Kidney (tissue), 14 donors: Measurements from ENCODE around the gene MYL12A. TPM values are rescaled to one million over a fixed set of nuclear protein-coding genes. Genes with fewer than 3 reads are reported as not detected.

Experiments
- DNase-seq, 5 donors: peaks; one replicate each; pipeline ENCODE4 v3.0.0-alpha.2; 2013 to 2020
- FAIRE-seq: peaks from 2 replicates; lab custom pipeline; 2012; peaks lifted over from hg19 to GRCh38; lab: Jason Lieb, UNC
- H3K27ac ChIP-seq, 2 donors: one replicate each; pipeline ENCODE4 v1.7.0; 2013; ENCODE audit warnings: low read depth in 2 of 2, low read length in 2 of 2, inconsistent platforms in 1 of 2
- H3K27me3 ChIP-seq: one replicate; pipeline ENCODE4 v1.7.1; 2013; ENCODE audit warnings: low read length, inconsistent platforms; ENCODE audit not compliant: control insufficient read depth, insufficient read depth
- H3K36me3 ChIP-seq, 3 donors: one replicate each; pipeline versions ENCODE4 v1.7.0 to v1.7.1; 2013; ENCODE audit warnings: low read length in 3 of 3, control low read depth in 1 of 3, inconsistent platforms in 1 of 3; ENCODE audit not compliant: insufficient read depth in 3 of 3, control insufficient read depth in 2 of 3
- H3K4me1 ChIP-seq, 3 donors: one replicate each; pipeline versions ENCODE4 v1.7.0 to v1.7.1; 2013; ENCODE audit warnings: low read length in 3 of 3, inconsistent platforms in 1 of 3, low read depth in 1 of 3; ENCODE audit not compliant: control insufficient read depth in 2 of 3, insufficient read depth in 2 of 3
- H3K4me3 ChIP-seq, 3 donors: one replicate each; pipeline versions ENCODE4 v1.7.0 to v1.8.1; 2013; ENCODE audit warnings: low read length in 3 of 3, control low read depth in 1 of 3, inconsistent platforms in 1 of 3
- H3K9ac ChIP-seq, 3 donors: one replicate each; pipeline versions ENCODE4 v1.7.0 to v1.7.1; 2013; ENCODE audit warnings: low read length in 3 of 3, control low read depth in 1 of 3, inconsistent platforms in 1 of 3
- H3K9me3 ChIP-seq, 3 donors: one replicate each; pipeline versions ENCODE4 v1.7.0 to v1.7.1; 2013; ENCODE audit warnings: low read length in 3 of 3, control low read depth in 1 of 3, inconsistent platforms in 1 of 3; ENCODE audit not compliant: control insufficient read depth in 2 of 3, insufficient read depth in 1 of 3
- CTCF ChIP-seq: IDR thresholded peaks from 3 replicates; pipeline ENCODE4 v1.5.1; 2012; ENCODE audit warnings: mild to moderate bottlenecking, moderate library complexity, borderline replicate concordance; ENCODE audit not compliant: insufficient read depth; ENCODE audit errors: extremely low read depth
- intact Hi-C: fragments of 100-400 bp; cut with DNase I; formaldehyde crosslinking; loops from one replicate; pipeline ENCODE4 v1.11.1; 2022
- polyA plus RNA-seq: library from polyadenylated mRNA; stranded (reverse); fragments of 350-450 nt; fragmentation: Illumina TruSeq; extraction: RNeasy Lipid Tissue Mini Kit (QIAGEN cat#74804); gene quantifications from one replicate; pipeline ENCODE4 v1.2.3, GENCODE V29; 2014; ENCODE audit warnings: low read depth, low replicate concordance; ENCODE audit not compliant: insufficient read depth
- total RNA-seq: library from RNA; stranded (reverse); fragmentation: NEBNext Ultra II Directional; extraction: Animal tissue kit (Norgen Biotek cat#: 25700); gene quantifications from one replicate; pipeline ENCODE4 v1.2.1, GENCODE V29; 2021
- donor health status: control.
- donor health status: control.
- donor health status: control.
- donor health status: control.
- donor health status: control.
- donor health status: DM: yes; HTN: yes; CAD: no.
- donor health status: Normal renal cell carcinoma (clear cell type).

Gene MYL12A
- total and polyA plus RNA-seq, 2 donors from 2014 or later = 442 to 450 TPM

GRCh38 chr18:3245853-3246634, 1.6 kb upstream of the MYL12A start:
- DNase-seq (peak; percentile 91 to 96 (median 95)), FAIRE-seq (no peak)
- Histone ChIP-seq H3K9ac (peak overlapping the region; percentile 51 to 99 (median 89)), H3K9me3 (no peaks in the 10 kb centered on the region), H3K27ac (peak overlapping the region; percentile 97 to 100), H3K36me3 (no peaks in the 10 kb centered on the region), H3K4me1 (peaks cover 2 to 14% (median 7%) of the 10 kb centered on the region in 3 donors), H3K4me3 (peak overlapping the region; percentile 72 to 98 (median 97)), H3K27me3 (no peaks in the 10 kb centered on the region)
- TF ChIP-seq CTCF = peak; percentile 92
- intact Hi-C loops = loop anchor here (10.0 kb wide), 1 partner anchor 311 kb away; no protein-coding TSS in a partner anchor

DNA sequence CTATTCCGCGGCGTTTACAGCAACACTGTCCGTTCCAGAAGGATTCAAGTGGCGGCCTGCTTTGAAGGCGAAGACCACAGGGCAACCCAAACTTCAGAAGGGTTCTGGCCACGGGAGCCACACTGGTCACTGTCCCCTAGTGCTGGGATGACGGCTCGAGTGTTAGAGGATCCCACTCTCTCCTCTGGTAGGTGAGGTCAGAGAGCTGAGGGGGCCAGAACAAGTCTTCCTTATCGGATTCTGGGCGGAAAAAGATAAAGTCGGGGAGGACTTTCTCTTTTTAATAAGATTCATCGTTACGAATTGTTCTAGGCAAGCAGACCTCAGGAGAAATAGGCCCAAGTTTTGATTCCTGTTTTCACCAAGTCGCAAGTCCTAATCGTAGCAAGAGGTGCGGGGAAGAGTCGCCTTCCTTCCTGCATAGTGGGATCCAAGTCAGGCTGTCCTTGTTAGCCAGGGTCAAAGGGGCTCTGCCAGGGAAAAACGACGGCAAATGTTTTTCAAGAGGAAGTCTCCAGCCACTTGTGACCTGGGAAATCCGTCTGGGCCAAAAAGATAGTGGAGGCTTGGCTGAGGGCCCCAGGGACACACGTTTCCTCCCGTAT, 864 bp upstream of the MYL12A start:
- H3K9me3 ChIP-seq = no peaks in the 10 kb centered on the region
- FAIRE-seq = no peak
- peak overlapping the region; percentile 72 to 98 (median 97) for H3K4me3 ChIP-seq
- no peaks in the 10 kb centered on the region for H3K36me3 ChIP-seq
- peak overlapping the region; percentile 97 to 100 for H3K27ac ChIP-seq
- no peaks in the 10 kb centered on the region for H3K27me3 ChIP-seq
- H3K9ac ChIP-seq = peak overlapping the region; percentile 38 to 99 (median 89)
- no peak for TF ChIP-seq CTCF
- DNase-seq = peak in 3 of 5 donors; percentile 32 to 81 (median 68)
- intact Hi-C loops = loop anchor here (10.0 kb wide), 1 partner anchor 312 kb away; no protein-coding TSS in a partner anchor
- H3K4me1 ChIP-seq = peaks cover 2 to 15% (median 7%) of the 10 kb centered on the region in 3 donors

DNA sequence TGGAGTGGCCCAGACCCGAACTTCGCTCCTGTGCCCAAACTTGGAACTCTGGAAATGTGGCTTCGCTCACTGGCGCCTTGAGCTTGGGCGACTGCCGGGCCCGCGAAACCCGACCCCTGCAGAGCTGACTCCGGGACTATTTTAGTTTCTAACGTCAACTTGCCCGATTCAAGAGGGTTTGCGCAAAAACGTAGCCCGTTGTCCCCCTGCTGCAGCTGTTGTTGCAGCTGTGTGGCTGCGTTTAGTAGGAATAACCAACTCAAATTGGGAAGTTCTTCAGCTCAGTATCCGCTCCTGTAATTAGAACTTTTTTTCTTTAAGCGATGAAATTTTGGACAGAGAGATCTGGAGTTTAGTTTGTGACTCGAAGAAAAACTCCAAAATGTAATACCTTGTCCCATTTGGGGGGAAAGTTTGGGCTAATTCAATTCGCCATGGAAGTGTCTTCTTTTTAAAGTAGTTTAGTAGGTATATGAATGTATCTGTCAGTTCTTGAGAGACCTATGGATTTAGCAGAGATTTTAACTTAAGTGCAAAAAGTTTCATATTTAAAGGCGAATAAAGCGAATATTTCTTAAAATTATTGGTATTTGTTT, 559 bp downstream of the MYL12A start:
- peaks cover 2 to 18% (median 9%) of the 10 kb centered on the region in 3 donors for H3K4me1 ChIP-seq

More for the DNA sequence above, 559 bp downstream of the MYL12A start:
- FAIRE-seq = no peak
- peaks cover 0 to 3% (median under 1%) of the 10 kb centered on the region in 3 donors for H3K36me3 ChIP-seq
- H3K9ac ChIP-seq = peak overlapping the region; percentile 98 to 100 (median 99)
- peak overlapping the region; percentile 97 to 100 for H3K27ac ChIP-seq
- no peak for TF ChIP-seq CTCF
- H3K27me3 ChIP-seq = no peaks in the 10 kb centered on the region
- peak overlapping the region; percentile 97 to 98 (median 97) for H3K4me3 ChIP-seq
- peak in 2 of 5 donors; percentile 83 to 89 for DNase-seq
- intact Hi-C loops = loop anchor here (10.0 kb wide), 1 partner anchor 313 kb away; no protein-coding TSS in a partner anchor
- no peaks in the 10 kb centered on the region for H3K9me3 ChIP-seq
